ENCODE measurements around the gene SLC35F2. TPM values are rescaled to one million over a fixed set of nuclear protein-coding genes. Genes with fewer than 3 reads are reported as not detected.

Gene SLC35F2
- total RNA-seq, 2 experiments from 2014 or later, result 8.7 to 11.0 TPM

- ChIA-PET POLR2A (no interaction called here), CTCF (interaction anchor here (0.9 kb wide), 1 partner anchor 9 kb away, joined by 3 read pairs; no protein-coding TSS in a partner anchor)
- ATAC-seq, result no peak
- Mint-ChIP-seq H3K36me3 (ENCODE audit: low read depth) (peaks cover 21% of the 10 kb centered on the region), H3K9me3 (ENCODE audit: insufficient read depth) (no peaks in the 10 kb centered on the region), H3K4me3 (no peak overlapping the region), H3K27me3 (ENCODE audit: low read depth) (no peaks in the 10 kb centered on the region), H3K4me1 (ENCODE audit: low read depth) (no peaks in the 10 kb centered on the region), H3K27ac (no peak overlapping the region)
- no peak for DNase-seq
Observed at GRCh38 chr11:107808521-107808920, 50.1 kb downstream of the SLC35F2 start.

DNA sequence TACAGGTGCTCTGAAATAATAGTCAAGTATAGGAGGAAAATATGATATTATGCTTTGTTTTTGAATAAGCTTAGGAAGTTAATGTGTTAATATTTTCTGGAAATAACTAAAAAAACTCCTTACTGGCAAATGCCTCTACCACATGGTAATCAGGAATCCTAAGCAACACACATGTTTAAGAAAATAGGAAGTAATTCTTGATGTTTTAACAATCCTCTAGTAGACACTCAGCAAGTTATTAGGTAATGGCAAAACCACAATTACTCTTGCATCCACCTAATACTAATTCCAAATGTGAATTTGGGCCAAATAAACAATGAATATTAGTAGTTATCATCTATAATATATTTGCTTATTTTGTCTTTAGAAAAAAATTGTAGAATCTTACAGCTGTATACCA lies 53.6 kb downstream of the SLC35F2 start:
- CTCF ChIA-PET, result no interaction called here
- Mint-ChIP-seq H3K27me3 (ENCODE audit: low read depth) (no peaks in the 10 kb centered on the region), H3K4me3 (no peak overlapping the region), H3K27ac (no peak overlapping the region), H3K4me1 (ENCODE audit: low read depth) (no peaks in the 10 kb centered on the region), H3K36me3 (ENCODE audit: low read depth) (peaks cover 26% of the 10 kb centered on the region), H3K9me3 (ENCODE audit: insufficient read depth) (no peaks in the 10 kb centered on the region)
- no peak for DNase-seq
- ATAC-seq, result no peak
- POLR2A ChIA-PET, result no interaction called here

- H3K27me3 Mint-ChIP-seq (ENCODE audit: low read depth), result no peaks in the 10 kb centered on the region
- peaks cover 23% of the 10 kb centered on the region for H3K36me3 Mint-ChIP-seq (ENCODE audit: low read depth)
- H3K27ac Mint-ChIP-seq, result no peak overlapping the region
- POLR2A ChIA-PET, result no interaction called here
- DNase-seq, result no peak
- no peak overlapping the region for H3K4me3 Mint-ChIP-seq
- no peak for ATAC-seq
- no peaks in the 10 kb centered on the region for H3K9me3 Mint-ChIP-seq (ENCODE audit: insufficient read depth)
- CTCF ChIA-PET, result no interaction called here
- H3K4me1 Mint-ChIP-seq (ENCODE audit: low read depth), result peaks cover under 1% of the 10 kb centered on the region
Observed at GRCh38 chr11:107804211-107804610, 54.4 kb downstream of the SLC35F2 start.

- POLR2A ChIA-PET, result no interaction called here
- H3K4me1 Mint-ChIP-seq (ENCODE audit: low read depth), result peaks cover 4% of the 10 kb centered on the region
- DNase-seq, result no peak
- no peak for ATAC-seq
- no peak overlapping the region for H3K27ac Mint-ChIP-seq
- CTCF ChIA-PET, result interaction anchor here (0.6 to 1.4 kb wide), 5 partner anchors 10 to 557 kb away, joined by 3 to 5 read pairs (median 3); no protein-coding TSS in a partner anchor
- H3K9me3 Mint-ChIP-seq (ENCODE audit: insufficient read depth), result no peaks in the 10 kb centered on the region
- H3K36me3 Mint-ChIP-seq (ENCODE audit: low read depth), result peaks cover 21% of the 10 kb centered on the region
- no peaks in the 10 kb centered on the region for H3K27me3 Mint-ChIP-seq (ENCODE audit: low read depth)
- no peak overlapping the region for H3K4me3 Mint-ChIP-seq
Observed at GRCh38 chr11:107801641-107802040, 56.9 kb downstream of the SLC35F2 start.

DNA sequence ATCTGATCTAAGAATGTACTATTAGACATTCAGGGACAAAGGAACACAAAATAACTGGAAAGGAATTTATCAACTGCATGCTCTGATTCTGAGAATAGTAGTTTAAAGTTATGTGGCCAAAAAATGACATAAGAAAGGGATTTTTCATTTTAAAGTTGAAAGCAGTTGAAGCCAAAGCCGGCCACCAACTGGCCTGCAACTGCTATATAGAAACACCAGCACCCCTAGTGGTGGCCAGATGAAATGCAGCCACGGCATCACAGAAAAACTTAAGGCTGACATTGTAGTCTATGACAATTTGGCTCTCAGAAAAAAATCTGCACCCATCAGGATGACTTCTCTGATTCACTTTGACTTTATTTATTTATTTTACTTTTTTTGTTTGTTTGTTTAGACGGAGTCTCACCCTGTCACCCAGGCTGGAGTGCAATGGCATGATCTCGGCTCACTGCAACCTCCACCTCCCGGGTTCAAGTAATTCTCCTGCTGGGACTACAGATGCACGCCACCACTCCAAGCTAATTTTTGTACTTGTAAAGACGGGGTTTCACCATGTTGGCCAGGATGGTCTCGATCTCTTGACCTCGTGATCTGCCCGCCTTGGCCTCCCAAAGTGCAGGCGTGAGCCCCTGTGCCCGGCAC lies 59.2 kb downstream of the SLC35F2 start:
- H3K36me3 Mint-ChIP-seq (ENCODE audit: low read depth), result peaks cover 31% of the 10 kb centered on the region

GRCh38 chr11:107792049-107792443 lies 66.5 kb downstream of the SLC35F2 start:
- DNase-seq, result no peak
- H3K27me3 Mint-ChIP-seq (ENCODE audit: low read depth), result no peaks in the 10 kb centered on the region
- POLR2A ChIA-PET, result no interaction called here
- no peak for ATAC-seq
- CTCF ChIA-PET, result interaction anchor here (1.4 to 1.6 kb wide), 2 partner anchors 9 to 51 kb away, joined by 4 to 5 read pairs; no protein-coding TSS in a partner anchor
- peaks cover 42% of the 10 kb centered on the region for H3K36me3 Mint-ChIP-seq (ENCODE audit: low read depth)
- H3K4me3 Mint-ChIP-seq, result no peak overlapping the region
- peaks cover 31% of the 10 kb centered on the region for H3K4me1 Mint-ChIP-seq (ENCODE audit: low read depth)
- no peak overlapping the region for H3K27ac Mint-ChIP-seq
- H3K9me3 Mint-ChIP-seq (ENCODE audit: insufficient read depth), result peaks cover 4% of the 10 kb centered on the region

More for the DNA sequence above, 59.2 kb downstream of the SLC35F2 start:
- no peak overlapping the region for H3K4me3 Mint-ChIP-seq
- ChIA-PET POLR2A (no interaction called here), CTCF (interaction anchor here (0.6 to 1.2 kb wide), 7 partner anchors 9 to 1052 kb away, joined by 3 to 6 read pairs (median 3); no protein-coding TSS in a partner anchor)
- H3K4me1 Mint-ChIP-seq (ENCODE audit: low read depth), result peaks cover 4% of the 10 kb centered on the region
- DNase-seq, result peak; percentile 84
- peak; percentile 86 for ATAC-seq
- H3K27ac Mint-ChIP-seq, result no peak overlapping the region
- H3K9me3 Mint-ChIP-seq (ENCODE audit: insufficient read depth), result peaks cover 4% of the 10 kb centered on the region
- H3K27me3 Mint-ChIP-seq (ENCODE audit: low read depth), result no peaks in the 10 kb centered on the region

- POLR2A ChIA-PET, result interaction anchor here (0.6 to 1.1 kb wide), 2 partner anchors 49 to 110 kb away, joined by 3 read pairs; no protein-coding TSS in a partner anchor
- DNase-seq (no peak), ATAC-seq (no peak)
- no peak overlapping the region for H3K4me3 Mint-ChIP-seq
- peaks cover 41% of the 10 kb centered on the region for H3K36me3 Mint-ChIP-seq (ENCODE audit: low read depth)
- H3K27me3 Mint-ChIP-seq (ENCODE audit: low read depth), result no peaks in the 10 kb centered on the region
- no peak overlapping the region for H3K27ac Mint-ChIP-seq
- peaks cover 4% of the 10 kb centered on the region for H3K9me3 Mint-ChIP-seq (ENCODE audit: insufficient read depth)
- H3K4me1 Mint-ChIP-seq (ENCODE audit: low read depth), result peaks cover 31% of the 10 kb centered on the region
- CTCF ChIA-PET, result interaction anchor here (1.4 to 1.6 kb wide), 2 partner anchors 10 to 50 kb away, joined by 4 to 5 read pairs; no protein-coding TSS in a partner anchor
Observed at GRCh38 chr11:107791343-107792048, 67.1 kb downstream of the SLC35F2 start.

DNA sequence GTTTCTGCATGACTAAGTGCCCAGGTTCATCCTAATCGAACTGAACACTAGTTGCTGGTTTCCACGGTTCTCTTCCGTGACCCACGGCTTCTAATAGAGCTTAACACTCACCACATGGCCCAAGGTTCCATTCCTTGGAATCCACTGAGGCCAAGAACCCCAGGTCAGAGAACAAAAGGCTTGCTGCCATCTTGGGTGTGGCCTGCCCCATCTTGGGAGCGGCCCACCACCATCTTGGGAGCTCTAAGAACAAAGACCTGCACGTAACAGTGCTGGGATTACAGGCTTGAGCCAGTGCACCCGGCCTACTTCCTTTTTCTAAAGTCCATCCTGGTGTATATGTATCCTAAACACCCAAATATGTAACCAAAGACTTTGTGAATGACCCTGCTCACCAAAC lies 68.8 kb downstream of the SLC35F2 start:
- Mint-ChIP-seq H3K36me3 (ENCODE audit: low read depth) (peaks cover 28% of the 10 kb centered on the region), H3K4me1 (ENCODE audit: low read depth) (peaks cover 31% of the 10 kb centered on the region), H3K4me3 (no peak overlapping the region), H3K27ac (no peak overlapping the region), H3K27me3 (ENCODE audit: low read depth) (no peaks in the 10 kb centered on the region), H3K9me3 (ENCODE audit: insufficient read depth) (no peaks in the 10 kb centered on the region)
- ChIA-PET CTCF (interaction anchor here (1.3 kb wide), 1 partner anchor 225 kb away, joined by 3 read pairs; the partner anchor contains the start of gene ALKBH8), POLR2A (no interaction called here)
- no peak for DNase-seq
- ATAC-seq, result no peak

GRCh38 chr11:107787733-107788132 lies 70.9 kb downstream of the SLC35F2 start:
- POLR2A ChIA-PET, result no interaction called here

DNA sequence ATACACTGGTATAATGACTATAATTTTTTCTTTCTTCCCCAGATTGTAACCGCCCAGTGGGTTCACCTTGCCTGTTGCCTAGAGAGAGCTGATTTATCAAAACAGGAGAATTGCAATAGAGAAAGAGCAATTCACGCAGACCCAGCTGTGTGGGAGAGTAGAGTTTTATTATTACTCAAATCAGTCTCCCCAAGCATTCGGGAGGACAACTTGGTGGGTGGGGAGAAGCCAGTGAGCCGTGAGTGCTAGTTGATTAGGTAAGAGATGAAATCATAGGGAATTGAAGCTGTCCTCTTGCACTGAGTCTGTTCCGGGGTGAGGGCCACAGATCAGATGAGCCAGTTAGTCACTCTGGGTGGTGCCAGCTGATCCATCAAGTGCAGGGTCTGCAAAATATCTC lies 73.2 kb downstream of the SLC35F2 start:
- ATAC-seq, result no peak
- Mint-ChIP-seq H3K4me1 (ENCODE audit: low read depth) (peaks cover 9% of the 10 kb centered on the region), H3K27ac (no peak overlapping the region), H3K4me3 (no peak overlapping the region), H3K27me3 (ENCODE audit: low read depth) (peaks cover 4% of the 10 kb centered on the region), H3K36me3 (ENCODE audit: low read depth) (peaks cover 2% of the 10 kb centered on the region), H3K9me3 (ENCODE audit: insufficient read depth) (no peaks in the 10 kb centered on the region)
- DNase-seq, result no peak
- POLR2A ChIA-PET, result no interaction called here
- CTCF ChIA-PET, result interaction anchor here (1.6 to 1.7 kb wide), 2 partner anchors 15 to 16 kb away, joined by 3 read pairs; no protein-coding TSS in a partner anchor

More at GRCh38 chr11:107787733-107788132, 70.9 kb downstream of the SLC35F2 start:
- peaks cover 31% of the 10 kb centered on the region for H3K4me1 Mint-ChIP-seq (ENCODE audit: low read depth)
- H3K36me3 Mint-ChIP-seq (ENCODE audit: low read depth), result peaks cover 13% of the 10 kb centered on the region
- CTCF ChIA-PET, result no interaction called here
- ATAC-seq, result no peak
- H3K9me3 Mint-ChIP-seq (ENCODE audit: insufficient read depth), result no peaks in the 10 kb centered on the region
- peaks cover 2% of the 10 kb centered on the region for H3K27me3 Mint-ChIP-seq (ENCODE audit: low read depth)
- H3K27ac Mint-ChIP-seq, result no peak overlapping the region
- no peak for DNase-seq
- no peak overlapping the region for H3K4me3 Mint-ChIP-seq

GRCh38 chr11:107783121-107783520 lies 75.5 kb downstream of the SLC35F2 start:
- ATAC-seq, result no peak
- H3K4me1 Mint-ChIP-seq (ENCODE audit: low read depth), result no peaks in the 10 kb centered on the region
- H3K9me3 Mint-ChIP-seq (ENCODE audit: insufficient read depth), result no peaks in the 10 kb centered on the region

GRCh38 chr11:107780775-107781174 lies 77.8 kb downstream of the SLC35F2 start:
- H3K27ac Mint-ChIP-seq, result no peak overlapping the region
- H3K9me3 Mint-ChIP-seq (ENCODE audit: insufficient read depth), result no peaks in the 10 kb centered on the region
- H3K36me3 Mint-ChIP-seq (ENCODE audit: low read depth), result no peaks in the 10 kb centered on the region
- no peaks in the 10 kb centered on the region for H3K4me1 Mint-ChIP-seq (ENCODE audit: low read depth)
- ATAC-seq (no peak), DNase-seq (no peak)
- ChIA-PET POLR2A (no interaction called here), CTCF (no interaction called here)
- H3K27me3 Mint-ChIP-seq (ENCODE audit: low read depth), result peaks cover 19% of the 10 kb centered on the region
- no peak overlapping the region for H3K4me3 Mint-ChIP-seq

More at GRCh38 chr11:107783121-107783520, 75.5 kb downstream of the SLC35F2 start:
- CTCF ChIA-PET, result interaction anchor here (1.0 to 1.6 kb wide), 2 partner anchors 17 to 25 kb away, joined by 3 to 6 read pairs; no protein-coding TSS in a partner anchor
- no peak for DNase-seq
- POLR2A ChIA-PET, result no interaction called here
- no peak overlapping the region for H3K4me3 Mint-ChIP-seq
- H3K36me3 Mint-ChIP-seq (ENCODE audit: low read depth), result no peaks in the 10 kb centered on the region
- peaks cover 13% of the 10 kb centered on the region for H3K27me3 Mint-ChIP-seq (ENCODE audit: low read depth)
- no peak overlapping the region for H3K27ac Mint-ChIP-seq

All from activated CD8-positive, alpha-beta T cell treated with anti-CD3 and anti-CD28 coated beads, Interleukin-2, amount 10 ng/mL, durations not matched to agents 7 days and 5 days (primary cell).